Measurements from ENCODE around the gene SHQ1. TPM values are rescaled to one million over a fixed set of nuclear protein-coding genes. Genes with fewer than 3 reads are reported as not detected.
"Not testable (repeated sequence)": the region's sequence is repeated elsewhere in the genome, so short reads cannot be mapped to it uniquely, and the experiment has no call there.

The SHQ1 gene
- total RNA-seq, 1 donor from 2014 or later, result 48.5 TPM

DNA sequence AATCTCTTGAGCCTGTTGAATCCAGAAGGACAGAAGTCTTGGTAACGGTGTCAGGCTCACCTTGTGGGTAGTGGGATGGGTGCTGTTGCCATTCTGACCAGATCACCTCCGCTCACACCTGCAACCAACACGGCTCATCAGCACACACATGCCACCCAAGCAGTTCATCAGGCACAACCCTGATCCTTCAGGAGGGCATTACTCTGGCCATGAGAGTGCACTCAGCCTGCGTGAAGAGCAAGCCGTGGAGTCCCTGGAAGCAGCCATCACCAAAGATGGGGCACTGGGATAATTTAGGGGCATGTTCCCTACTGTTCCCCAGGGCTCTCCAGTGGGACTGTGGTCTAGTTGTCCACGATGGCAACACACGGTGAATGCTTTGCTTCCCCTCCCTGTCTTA is 120.5 kb downstream of the SHQ1 start:
- DNase-seq (ENCODE audit: low spot score), result no peak
- H3K27ac Mint-ChIP-seq, result no peak overlapping the region
- H3K27me3 Mint-ChIP-seq (ENCODE audit: insufficient read depth), result no peaks in the 10 kb centered on the region
- H3K4me3 Mint-ChIP-seq, result no peak overlapping the region
- H3K4me1 Mint-ChIP-seq (ENCODE audit: low read depth), result peaks cover 19% of the 10 kb centered on the region
- H3K36me3 Mint-ChIP-seq (ENCODE audit: low read depth), result no peaks in the 10 kb centered on the region
- peaks cover 7% of the 10 kb centered on the region for H3K9me3 Mint-ChIP-seq
- intact Hi-C loops (cut with micrococcal nuclease), result no loop called here

DNA sequence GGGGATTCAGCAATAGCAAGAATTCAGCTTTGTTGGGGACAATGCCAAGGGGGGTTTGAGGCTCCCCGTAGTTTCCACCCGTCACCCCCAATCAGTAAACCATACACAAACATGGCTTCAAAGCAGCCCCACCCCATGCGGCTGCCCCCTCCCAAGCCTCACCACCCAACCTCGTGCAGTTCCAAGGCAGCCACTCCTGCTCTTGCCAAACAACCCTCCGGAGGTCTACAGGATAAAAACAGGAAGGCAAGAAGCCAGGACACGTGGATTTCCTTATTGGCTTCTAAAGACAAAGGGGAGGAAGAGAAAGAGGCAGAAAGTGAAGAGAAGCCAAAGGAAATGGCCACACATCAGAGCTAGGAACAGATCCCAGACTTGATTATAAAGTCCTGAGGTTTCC is 121.1 kb downstream of the SHQ1 start:
- no peaks in the 10 kb centered on the region for H3K36me3 Mint-ChIP-seq (ENCODE audit: low read depth)
- H3K4me3 Mint-ChIP-seq, result no peak overlapping the region
- H3K27me3 Mint-ChIP-seq (ENCODE audit: insufficient read depth), result no peaks in the 10 kb centered on the region
- DNase-seq (ENCODE audit: low spot score), result no peak
- intact Hi-C loops (cut with micrococcal nuclease), result no loop called here
- no peak overlapping the region for H3K27ac Mint-ChIP-seq
- H3K9me3 Mint-ChIP-seq, result peaks cover 4% of the 10 kb centered on the region
- peaks cover 19% of the 10 kb centered on the region for H3K4me1 Mint-ChIP-seq (ENCODE audit: low read depth)

GRCh38 chr3:72725229-72725628 is 123.0 kb downstream of the SHQ1 start:
- DNase-seq (ENCODE audit: low spot score), result no peak
- Mint-ChIP-seq H3K9me3 (no peaks in the 10 kb centered on the region), H3K27ac (no peak overlapping the region)

DNA sequence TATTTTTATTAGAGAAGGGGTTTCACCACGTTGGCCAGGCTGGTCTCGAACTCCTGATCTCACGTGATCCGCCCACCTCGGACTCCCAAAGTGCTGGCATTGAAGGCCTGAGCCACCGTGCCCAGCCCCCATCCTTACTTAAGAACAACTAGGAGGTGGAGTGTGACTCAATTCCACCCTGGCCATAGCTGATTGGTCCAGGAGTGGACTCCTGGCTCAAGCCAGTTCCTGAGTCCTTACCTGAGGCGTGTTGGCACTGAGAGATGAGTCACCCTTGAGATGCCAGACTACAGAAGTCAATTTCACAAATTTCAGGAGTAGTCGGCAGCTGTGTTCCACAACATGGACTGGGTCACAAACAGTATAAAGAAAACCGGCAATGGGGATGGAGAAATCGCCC is 124.2 kb downstream of the SHQ1 start:
- intact Hi-C loops (cut with micrococcal nuclease), result no loop called here
- no peak for DNase-seq (ENCODE audit: low spot score)
- H3K27me3 Mint-ChIP-seq (ENCODE audit: insufficient read depth), result no peaks in the 10 kb centered on the region
- H3K4me3 Mint-ChIP-seq, result no peak overlapping the region
- H3K36me3 Mint-ChIP-seq (ENCODE audit: low read depth), result no peaks in the 10 kb centered on the region
- no peaks in the 10 kb centered on the region for H3K9me3 Mint-ChIP-seq
- peaks cover 19% of the 10 kb centered on the region for H3K4me1 Mint-ChIP-seq (ENCODE audit: low read depth)
- no peak overlapping the region for H3K27ac Mint-ChIP-seq

More at GRCh38 chr3:72725229-72725628, 123.0 kb downstream of the SHQ1 start:
- Mint-ChIP-seq H3K36me3 (ENCODE audit: low read depth) (no peaks in the 10 kb centered on the region), H3K4me3 (no peak overlapping the region), H3K27me3 (ENCODE audit: insufficient read depth) (no peaks in the 10 kb centered on the region), H3K4me1 (ENCODE audit: low read depth) (peaks cover 19% of the 10 kb centered on the region)
- intact Hi-C loops (cut with micrococcal nuclease), result no loop called here

GRCh38 chr3:72722930-72723726 is 125.1 kb downstream of the SHQ1 start:
- Mint-ChIP-seq H3K4me1 (ENCODE audit: low read depth) (peaks cover 19% of the 10 kb centered on the region), H3K36me3 (ENCODE audit: low read depth) (no peaks in the 10 kb centered on the region), H3K27ac (no peak overlapping the region), H3K9me3 (no peaks in the 10 kb centered on the region), H3K4me3 (no peak overlapping the region), H3K27me3 (ENCODE audit: insufficient read depth) (no peaks in the 10 kb centered on the region)
- no peak for DNase-seq (ENCODE audit: low spot score)
- intact Hi-C loops (cut with micrococcal nuclease), result loop anchor here (1.0 to 2.0 kb wide), 6 partner anchors 34 to 848 kb away; no protein-coding TSS in a partner anchor

GRCh38 chr3:72721683-72722381 is 126.4 kb downstream of the SHQ1 start:
- no peaks in the 10 kb centered on the region for H3K27me3 Mint-ChIP-seq (ENCODE audit: insufficient read depth)
- no peak for DNase-seq (ENCODE audit: low spot score)
- H3K36me3 Mint-ChIP-seq (ENCODE audit: low read depth), result no peaks in the 10 kb centered on the region
- no peaks in the 10 kb centered on the region for H3K9me3 Mint-ChIP-seq
- intact Hi-C loops (cut with micrococcal nuclease), result loop anchor here (2.0 kb wide), 1 partner anchor 249 kb away; no protein-coding TSS in a partner anchor
- H3K4me3 Mint-ChIP-seq, result no peak overlapping the region
- H3K4me1 Mint-ChIP-seq (ENCODE audit: low read depth), result peaks cover 10% of the 10 kb centered on the region
- H3K27ac Mint-ChIP-seq, result peak overlapping the region; percentile 7

GRCh38 chr3:72720566-72720965 is 127.7 kb downstream of the SHQ1 start:
- Mint-ChIP-seq H3K27me3 (ENCODE audit: insufficient read depth) (no peaks in the 10 kb centered on the region), H3K36me3 (ENCODE audit: low read depth) (no peaks in the 10 kb centered on the region), H3K4me1 (ENCODE audit: low read depth) (peaks cover 10% of the 10 kb centered on the region), H3K27ac (no peak overlapping the region), H3K9me3 (peaks cover 5% of the 10 kb centered on the region), H3K4me3 (no peak overlapping the region)
- no peak for DNase-seq (ENCODE audit: low spot score)
- intact Hi-C loops (cut with micrococcal nuclease), result no loop called here

GRCh38 chr3:72719137-72719536 is 129.1 kb downstream of the SHQ1 start:
- peaks cover 10% of the 10 kb centered on the region for H3K4me1 Mint-ChIP-seq (ENCODE audit: low read depth)
- H3K36me3 Mint-ChIP-seq (ENCODE audit: low read depth), result peaks cover 2% of the 10 kb centered on the region
- peaks cover 5% of the 10 kb centered on the region for H3K27me3 Mint-ChIP-seq (ENCODE audit: insufficient read depth)
- no peak overlapping the region for H3K4me3 Mint-ChIP-seq
- intact Hi-C loops (cut with micrococcal nuclease), result no loop called here
- peaks cover 13% of the 10 kb centered on the region for H3K9me3 Mint-ChIP-seq
- no peak for DNase-seq (ENCODE audit: low spot score)
- no peak overlapping the region for H3K27ac Mint-ChIP-seq

GRCh38 chr3:72714135-72714534 is 134.1 kb downstream of the SHQ1 start:
- H3K36me3 Mint-ChIP-seq (ENCODE audit: low read depth); H3K27me3 Mint-ChIP-seq (ENCODE audit: insufficient read depth); intact Hi-C loops (cut with micrococcal nuclease); H3K27ac Mint-ChIP-seq; DNase-seq (ENCODE audit: low spot score); H3K4me3 Mint-ChIP-seq; H3K4me1 Mint-ChIP-seq (ENCODE audit: low read depth): not testable (repeated sequence)
- H3K9me3 Mint-ChIP-seq, result peaks cover 13% of the 10 kb centered on the region

GRCh38 chr3:72710471-72710870 is 137.8 kb downstream of the SHQ1 start:
- H3K27ac Mint-ChIP-seq; H3K27me3 Mint-ChIP-seq (ENCODE audit: insufficient read depth); H3K36me3 Mint-ChIP-seq (ENCODE audit: low read depth); intact Hi-C loops (cut with micrococcal nuclease); DNase-seq (ENCODE audit: low spot score); H3K4me3 Mint-ChIP-seq; H3K4me1 Mint-ChIP-seq (ENCODE audit: low read depth); H3K9me3 Mint-ChIP-seq: not testable (repeated sequence)

DNA sequence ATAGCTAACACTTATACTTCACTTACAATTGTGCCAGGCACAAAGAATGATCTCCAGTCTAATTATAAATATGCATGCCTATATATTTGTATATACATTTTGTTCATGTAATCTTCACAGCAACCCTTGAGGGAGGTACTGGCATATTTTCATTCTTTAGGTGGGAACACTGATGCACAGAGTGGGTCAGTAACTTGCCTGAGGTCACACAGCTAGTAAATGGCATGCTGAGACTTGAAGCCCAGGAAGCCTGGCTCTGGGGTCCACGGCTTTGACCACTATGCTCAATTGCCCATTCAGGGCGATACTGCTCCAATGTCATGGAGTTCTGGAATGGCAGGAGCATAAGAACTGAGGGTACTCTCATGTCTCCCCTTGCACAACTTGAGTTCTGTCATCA is 139.8 kb downstream of the SHQ1 start:
- Mint-ChIP-seq H3K4me3 (no peak overlapping the region), H3K36me3 (ENCODE audit: low read depth) (no peaks in the 10 kb centered on the region), H3K27me3 (ENCODE audit: insufficient read depth) (no peaks in the 10 kb centered on the region), H3K9me3 (no peaks in the 10 kb centered on the region), H3K4me1 (ENCODE audit: low read depth) (no peaks in the 10 kb centered on the region), H3K27ac (no peak overlapping the region)
- no peak for DNase-seq (ENCODE audit: low spot score)
- intact Hi-C loops (cut with micrococcal nuclease), result no loop called here

DNA sequence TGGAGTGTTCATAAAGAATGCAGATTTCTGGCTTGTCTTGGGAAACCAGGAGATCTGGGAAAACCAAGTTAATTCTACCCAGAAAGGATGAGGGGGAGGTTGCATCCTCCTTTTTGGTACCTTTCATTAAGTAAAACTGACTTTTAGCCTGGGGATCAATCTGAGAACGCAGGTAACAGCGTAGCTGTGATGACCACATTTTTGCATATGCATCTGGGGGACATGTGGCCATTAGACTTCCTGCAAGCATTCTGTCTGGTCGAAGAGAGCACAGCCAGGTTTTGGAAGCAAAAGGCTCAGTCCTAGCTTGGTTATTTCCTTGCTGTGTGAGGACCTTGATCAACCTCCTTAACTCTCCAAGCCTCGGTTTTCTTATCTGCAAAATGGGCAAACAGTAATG is 145.2 kb downstream of the SHQ1 start:
- no peak for DNase-seq (ENCODE audit: low spot score)
- H3K27me3 Mint-ChIP-seq (ENCODE audit: insufficient read depth), result no peaks in the 10 kb centered on the region
- H3K4me3 Mint-ChIP-seq, result no peak overlapping the region
- no peaks in the 10 kb centered on the region for H3K4me1 Mint-ChIP-seq (ENCODE audit: low read depth)
- H3K9me3 Mint-ChIP-seq, result no peaks in the 10 kb centered on the region
- H3K36me3 Mint-ChIP-seq (ENCODE audit: low read depth), result no peaks in the 10 kb centered on the region
- intact Hi-C loops (cut with micrococcal nuclease), result no loop called here
- H3K27ac Mint-ChIP-seq, result no peak overlapping the region

DNA sequence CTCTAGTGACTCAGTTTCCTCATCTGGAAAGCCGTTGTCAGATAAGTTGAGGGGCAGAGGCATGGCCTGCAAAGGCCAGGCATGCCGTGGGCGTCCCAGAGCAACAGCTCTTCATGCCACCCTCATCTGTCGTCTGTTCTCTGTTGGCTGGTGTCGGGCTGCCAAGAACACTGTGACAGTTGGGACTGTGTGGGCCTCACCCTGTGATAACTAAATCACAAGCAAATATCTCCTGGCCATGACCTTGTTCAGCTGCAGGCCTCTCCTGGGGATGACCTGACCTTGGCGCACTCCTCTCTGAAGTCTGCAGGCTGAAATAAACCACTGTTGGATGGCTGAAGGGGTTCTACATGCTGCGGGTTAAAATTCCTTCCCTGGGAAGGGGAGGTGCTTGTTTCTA is 145.9 kb downstream of the SHQ1 start:
- H3K27ac Mint-ChIP-seq, result no peak overlapping the region
- intact Hi-C loops (cut with micrococcal nuclease), result no loop called here
- H3K27me3 Mint-ChIP-seq (ENCODE audit: insufficient read depth), result no peaks in the 10 kb centered on the region

More for the DNA sequence above, 145.9 kb downstream of the SHQ1 start:
- Mint-ChIP-seq H3K4me3 (no peak overlapping the region), H3K36me3 (ENCODE audit: low read depth) (no peaks in the 10 kb centered on the region), H3K4me1 (ENCODE audit: low read depth) (no peaks in the 10 kb centered on the region), H3K9me3 (no peaks in the 10 kb centered on the region)
- no peak for DNase-seq (ENCODE audit: low spot score)
